Common myeloid progenitor, CD34-positive (primary cell): Measurements from ENCODE around the gene SLC35A5.

Experiments
- CTCF ChIA-PET: fragments of 350-600 bp; sonication (Branson Sonifier 250); formaldehyde crosslinking; loops from one replicate; lab custom pipeline; 2021; ENCODE audit warnings: antibody characterized with exemption; lab: Charles Lee
- POLR2A ChIA-PET: fragments of 350-600 bp; sonication (Branson Sonifier 250); formaldehyde crosslinking; loops from one replicate; lab custom pipeline; 2021; ENCODE audit warnings: antibody characterized with exemption; lab: Charles Lee
- DNase-seq, 3 donors: peaks; one replicate each; pipeline versions ENCODE4 v3.0.0 to v3.0.0-alpha.2; 2013
- H3K27ac ChIP-seq, 2 experiments: 1 replicate in 1 of 2; 2 replicates in 1 of 2; pipeline ENCODE4 v1.7.0; 2013; ENCODE audit warnings: inconsistent platforms in 2 of 2, low read length in 2 of 2, mild to moderate bottlenecking in 2 of 2, low read depth in 1 of 2, moderate library complexity in 1 of 2; ENCODE audit not compliant: severe bottlenecking in 2 of 2, insufficient read depth in 1 of 2, poor library complexity in 1 of 2
- H3K27me3 ChIP-seq, 5 experiments: replicated peaks in 2 of 5; 1 replicate in 3 of 5; 2 replicates in 2 of 5; pipeline versions ENCODE4 v1.6.1 to v1.7.0; 2013; ENCODE audit warnings: low read length in 4 of 5, mild to moderate bottlenecking in 2 of 5, moderate library complexity in 2 of 5, inconsistent platforms in 1 of 5; ENCODE audit not compliant: insufficient read depth in 5 of 5, control insufficient read depth in 4 of 5
- H3K36me3 ChIP-seq, 4 experiments: 1 replicate in 2 of 4; 2 replicates in 2 of 4; pipeline versions ENCODE4 v1.6.1 to v1.7.0; 2013; ENCODE audit warnings: low read length in 3 of 4, control low read depth in 1 of 4, mild to moderate bottlenecking in 1 of 4; ENCODE audit not compliant: control insufficient read depth in 4 of 4, insufficient read depth in 4 of 4
- H3K4me1 ChIP-seq, 4 experiments: 1 replicate in 3 of 4; 2 replicates in 1 of 4; pipeline versions ENCODE4 v1.6.1 to v1.7.1; 2013; ENCODE audit warnings: low read length in 3 of 4, mild to moderate bottlenecking in 3 of 4, control low read depth in 1 of 4, inconsistent platforms in 1 of 4, moderate library complexity in 1 of 4; ENCODE audit not compliant: control insufficient read depth in 4 of 4, insufficient read depth in 4 of 4; ENCODE audit errors: control extremely low read depth in 1 of 4
- H3K4me3 ChIP-seq, 7 experiments: 1 replicate in 4 of 7; 2 replicates in 3 of 7; pipeline versions ENCODE4 v1.5.1 to v1.7.0; 2013; ENCODE audit warnings: mild to moderate bottlenecking in 7 of 7, low read length in 6 of 7, moderate library complexity in 6 of 7, inconsistent platforms in 2 of 7, low read depth in 2 of 7, control low read depth in 1 of 7; ENCODE audit not compliant: insufficient read depth in 4 of 7, control insufficient read depth in 1 of 7; ENCODE audit errors: extremely low read depth in 1 of 7
- H3K9me3 ChIP-seq, 5 experiments: 1 replicate in 4 of 5; 2 replicates in 1 of 5; pipeline versions ENCODE4 v1.6.1 to v1.7.1; 2013; ENCODE audit warnings: low read length in 4 of 5, mild to moderate bottlenecking in 2 of 5, inconsistent platforms in 1 of 5, low read depth in 1 of 5, moderate library complexity in 1 of 5; ENCODE audit not compliant: control insufficient read depth in 4 of 5, insufficient read depth in 2 of 5; ENCODE audit errors: control extremely low read depth in 1 of 5
- WGBS: methylation state at CpG from one replicate; pipeline ENCODE4 v1.1.5; 2013; ENCODE audit not compliant: insufficient coverage; 5-methylcytosine and 5-hydroxymethylcytosine counted together

The SLC35A5 gene

GRCh38 chr3:112568642-112569041 lies 6.8 kb downstream of the SLC35A5 start:
- no peak overlapping the region for H3K4me3 ChIP-seq
- H3K27ac ChIP-seq = no peak overlapping the region
- H3K36me3 ChIP-seq = peaks cover 8 to 20% (median 14%) of the 10 kb centered on the region in 4 experiments
- no peak for DNase-seq
- no peaks in the 10 kb centered on the region for H3K27me3 ChIP-seq
- CTCF ChIA-PET = interaction anchor here (1.0 to 3.2 kb wide), 4 partner anchors 10 to 15 kb away, joined by 4 to 10 read pairs (median 5); no protein-coding TSS in a partner anchor
- no peaks in the 10 kb centered on the region for H3K9me3 ChIP-seq
- H3K4me1 ChIP-seq = peaks cover 0 to 19% (median 16%) of the 10 kb centered on the region in 4 experiments
- POLR2A ChIA-PET = no interaction called here
- WGBS = no CpG with 5 or more reads among the region's 2 CpGs

GRCh38 chr3:112569265-112569664 lies 7.4 kb downstream of the SLC35A5 start:
- Histone ChIP-seq H3K4me1 (peaks cover 0 to 19% (median 15%) of the 10 kb centered on the region in 4 experiments), H3K27me3 (no peaks in the 10 kb centered on the region), H3K27ac (peak overlapping the region in 1 of 2 experiments; percentile 62), H3K9me3 (no peaks in the 10 kb centered on the region), H3K4me3 (peak overlapping the region in 3 of 7 experiments; percentile 2 to 54 (median 31)), H3K36me3 (peaks cover 8 to 23% (median 17%) of the 10 kb centered on the region in 4 experiments)
- DNase-seq = peak in 2 of 3 donors; percentile 39 to 43
- WGBS = no CpG with 5 or more reads among the region's 1 CpG
- CTCF ChIA-PET = interaction anchor here (1.0 to 3.2 kb wide), 4 partner anchors 9 to 15 kb away, joined by 4 to 10 read pairs (median 5); no protein-coding TSS in a partner anchor
- POLR2A ChIA-PET = no interaction called here

GRCh38 chr3:112572701-112573100 lies 10.9 kb downstream of the SLC35A5 start:
- no peak for DNase-seq
- Histone ChIP-seq H3K9me3 (no peaks in the 10 kb centered on the region), H3K27ac (no peak overlapping the region), H3K36me3 (peaks cover 8 to 16% (median 15%) of the 10 kb centered on the region in 4 experiments), H3K4me1 (peaks cover 0 to 19% (median 15%) of the 10 kb centered on the region in 4 experiments), H3K4me3 (no peak overlapping the region), H3K27me3 (no peaks in the 10 kb centered on the region)
- WGBS = 100% methylated on average over 1 of the region's 1 CpG
- CTCF ChIA-PET = interaction anchor here (2.1 kb wide), 1 partner anchor 9 kb away, joined by 8 read pairs; no protein-coding TSS in a partner anchor
- POLR2A ChIA-PET = no interaction called here

GRCh38 chr3:112579232-112579631 lies 17.4 kb downstream of the SLC35A5 start:
- Histone ChIP-seq H3K4me3 (no peak overlapping the region), H3K4me1 (peaks cover 0 to 10% (median 3%) of the 10 kb centered on the region in 4 experiments), H3K27me3 (no peaks in the 10 kb centered on the region), H3K36me3 (peaks cover 0 to 29% (median 15%) of the 10 kb centered on the region in 4 experiments), H3K9me3 (no peaks in the 10 kb centered on the region), H3K27ac (peak overlapping the region in 1 of 2 experiments; percentile 27)
- ChIA-PET POLR2A (interaction anchor here (0.7 to 1.0 kb wide), 2 partner anchors 20 to 617 kb away, joined by 3 read pairs; no protein-coding TSS in a partner anchor), CTCF (interaction anchor here (0.6 to 4.9 kb wide), 6 partner anchors 11 to 401 kb away, joined by 3 to 22 read pairs (median 8); partner anchors contain the start of genes ATG3 and SLC35A5)
- DNase-seq = peak; percentile 28 to 85 (median 84)
- 7% methylated on average over 2 of the region's 3 CpGs for WGBS

GRCh38 chr3:112579697-112580096 lies 17.9 kb downstream of the SLC35A5 start:
- CTCF ChIA-PET = interaction anchor here (0.6 to 4.9 kb wide), 7 partner anchors 11 to 401 kb away, joined by 3 to 22 read pairs (median 5); partner anchors contain the start of genes ATG3 and SLC35A5
- Histone ChIP-seq H3K4me1 (peaks cover 0 to 10% (median 3%) of the 10 kb centered on the region in 4 experiments), H3K4me3 (no peak overlapping the region), H3K9me3 (no peaks in the 10 kb centered on the region), H3K27ac (peak overlapping the region in 1 of 2 experiments; percentile 27), H3K27me3 (no peaks in the 10 kb centered on the region), H3K36me3 (peaks cover 0 to 33% (median 15%) of the 10 kb centered on the region in 4 experiments)
- 89% methylated on average over 1 of the region's 3 CpGs for WGBS
- peak in 2 of 3 donors; percentile 35 for DNase-seq
- POLR2A ChIA-PET = interaction anchor here (1.0 kb wide), 1 partner anchor 20 kb away, joined by 3 read pairs; no protein-coding TSS in a partner anchor

- 100% methylated on average over 1 of the region's 2 CpGs for WGBS
- Histone ChIP-seq H3K27me3 (no peaks in the 10 kb centered on the region), H3K36me3 (peaks cover 4 to 40% (median 14%) of the 10 kb centered on the region in 4 experiments), H3K4me3 (no peak overlapping the region), H3K9me3 (no peaks in the 10 kb centered on the region), H3K4me1 (peaks cover 0 to 13% (median 5%) of the 10 kb centered on the region in 4 experiments), H3K27ac (no peak overlapping the region)
- DNase-seq = peak; percentile 59 to 82 (median 77)
- POLR2A ChIA-PET = no interaction called here
- CTCF ChIA-PET = interaction anchor here (0.6 to 4.9 kb wide), 30 partner anchors 9 to 706 kb away, joined by 3 to 22 read pairs (median 4); no protein-coding TSS in a partner anchor
These were observed 20.5 kb downstream of the SLC35A5 start for GRCh38 chr3:112582244-112582874.
